HG02938 (cell line): ENCODE results near the gene ENPP6.
"Not testable (repeated sequence)": the region's sequence is repeated elsewhere in the genome, so short reads cannot be mapped to it uniquely, and the experiment has no call there.

ENCODE experiments used
- ATAC-seq: cut with Tn5 transposase; IDR thresholded peaks from one replicate; pipeline ENCODE4 v1.9.1; 2021; ENCODE audit warnings: mild to moderate bottlenecking, moderate library complexity; ENCODE audit not compliant: unreplicated experiment

Gene ENPP6

DNA sequence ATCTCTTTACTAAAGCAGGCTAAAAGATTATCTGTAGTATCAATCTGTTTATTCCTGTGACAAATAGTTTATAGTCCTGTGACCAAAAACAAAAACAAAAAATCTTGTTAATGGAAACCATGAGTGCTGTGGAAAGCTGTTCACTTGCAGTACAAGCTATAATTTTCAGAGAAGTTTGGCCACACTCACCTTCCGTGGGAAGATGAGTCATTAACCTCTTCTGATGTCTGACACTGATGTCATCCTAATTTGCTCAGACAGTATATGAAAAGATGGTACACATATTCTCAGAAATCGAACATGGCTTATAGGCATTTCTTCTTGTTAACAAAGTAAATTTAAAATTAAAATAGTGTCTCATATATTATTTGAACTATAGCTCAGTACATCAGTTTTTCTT lies 19.9 kb upstream of the ENPP6 start:
- ATAC-seq, result no peak

DNA sequence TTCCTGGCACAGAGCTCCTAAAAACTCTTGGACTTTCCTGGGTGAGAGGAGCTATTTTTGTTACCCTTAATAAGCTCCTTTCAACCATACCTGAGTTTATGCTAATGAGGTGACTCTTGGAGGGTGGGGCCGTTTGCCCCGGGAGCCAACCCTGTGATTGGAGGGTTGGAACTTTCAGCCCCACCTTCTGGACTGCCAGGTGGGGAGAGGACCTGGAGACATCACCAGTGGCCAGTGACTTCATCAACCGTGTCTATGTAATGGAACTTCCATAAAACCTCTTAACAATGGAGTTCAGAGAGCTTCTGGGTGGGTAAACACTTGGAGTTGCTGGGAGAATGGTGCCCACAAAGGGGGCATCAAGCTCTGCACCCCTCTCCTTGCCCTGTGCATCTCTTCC lies 17.9 kb upstream of the ENPP6 start:
- ATAC-seq, result no peak

DNA sequence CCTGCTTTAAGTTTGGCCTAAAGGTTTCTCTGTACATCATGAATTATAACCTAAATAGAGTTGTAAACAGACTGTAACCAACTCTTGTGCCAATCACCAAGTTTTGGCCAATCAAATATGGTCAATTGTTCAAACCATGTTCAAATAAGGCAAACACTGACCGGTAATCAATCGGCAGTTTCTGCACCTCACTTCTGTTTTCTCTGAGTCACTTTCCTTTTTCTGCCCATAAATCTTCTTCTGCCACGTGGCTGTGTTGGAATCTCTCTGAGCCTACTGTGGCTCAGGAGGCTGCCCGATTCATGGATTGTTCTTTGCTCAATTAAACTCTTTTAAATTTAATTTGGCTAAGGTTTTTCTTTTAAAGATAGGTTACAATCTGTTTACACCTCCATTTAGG lies 16.5 kb upstream of the ENPP6 start:
- ATAC-seq, result no peak

- no peak for ATAC-seq
Observed at GRCh38 chr4:184232975-184233374, 15.3 kb upstream of the ENPP6 start.

- ATAC-seq, result no peak
Observed at GRCh38 chr4:184232202-184232601, 14.5 kb upstream of the ENPP6 start.

DNA sequence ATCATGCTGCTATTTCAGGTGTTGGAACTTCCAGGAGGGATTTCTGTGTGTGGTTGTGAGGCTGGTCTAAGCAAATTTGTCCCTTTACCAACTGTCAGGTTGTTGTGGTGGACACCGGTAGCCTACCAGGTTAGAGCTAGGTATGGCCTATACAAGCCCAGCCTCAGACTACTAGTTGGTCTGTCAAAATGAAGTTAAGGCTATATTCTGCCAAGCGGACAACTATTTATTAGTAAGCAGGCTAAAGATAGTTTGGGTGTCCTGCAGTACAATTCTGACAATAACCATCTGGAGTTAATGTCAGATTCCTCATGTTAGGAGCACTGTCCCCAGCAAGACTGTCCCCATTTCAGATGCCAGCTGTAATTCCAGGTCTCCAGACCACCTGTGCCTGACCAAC lies 13.9 kb upstream of the ENPP6 start:
- ATAC-seq, result no peak

DNA sequence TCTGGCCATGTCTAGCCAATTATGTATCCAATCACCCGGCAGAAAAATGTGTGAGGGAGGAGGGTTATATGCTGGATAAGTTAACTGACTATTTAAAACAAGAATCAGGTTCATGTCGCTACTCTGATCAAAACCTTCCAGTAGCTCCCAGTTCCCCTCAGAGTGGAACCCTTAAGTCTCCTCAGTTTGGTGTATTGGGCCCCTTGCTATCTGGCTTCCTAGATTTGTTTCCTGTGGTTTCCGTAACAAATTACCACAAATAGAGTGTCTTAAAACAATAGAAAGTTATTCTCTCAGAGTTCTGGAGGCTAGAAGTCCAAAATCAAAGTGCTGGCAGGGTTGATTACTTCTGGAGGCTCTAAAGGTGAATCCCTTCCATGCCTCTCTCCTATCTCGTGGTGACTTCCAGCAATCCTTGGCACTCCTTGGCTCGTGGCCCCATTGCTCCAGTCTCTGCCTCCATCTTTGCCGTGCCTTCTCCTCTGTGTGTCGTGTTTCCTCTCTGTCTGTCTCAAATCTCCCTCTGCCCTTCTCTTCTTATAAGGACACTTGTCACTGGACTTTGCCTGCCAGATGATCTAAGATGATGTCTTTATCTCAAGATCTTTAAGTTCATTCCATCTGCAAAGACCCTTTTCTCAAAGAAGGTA lies 10.5 kb upstream of the ENPP6 start:
- ATAC-seq, result no peak

DNA sequence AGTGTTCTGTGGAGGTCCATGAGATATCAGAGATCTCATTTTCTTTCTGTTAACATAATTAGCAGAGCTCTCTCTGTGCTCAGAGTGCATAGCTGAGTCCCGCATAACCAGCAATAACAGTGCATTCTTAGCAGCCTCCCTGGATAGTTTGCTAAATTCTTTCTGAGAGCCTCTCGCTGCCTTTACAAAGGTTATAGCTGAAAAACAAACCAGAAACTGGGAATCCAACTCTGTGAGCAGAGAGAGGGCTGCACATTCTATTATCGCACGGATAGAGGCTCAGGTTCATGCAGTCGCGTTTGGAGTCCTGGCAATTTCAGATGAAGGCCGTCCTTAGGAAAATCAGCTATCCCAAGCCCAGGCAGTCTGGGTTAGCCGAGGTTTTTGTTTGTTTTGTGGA lies 1.2 kb downstream of the ENPP6 start:
- no peak for ATAC-seq

DNA sequence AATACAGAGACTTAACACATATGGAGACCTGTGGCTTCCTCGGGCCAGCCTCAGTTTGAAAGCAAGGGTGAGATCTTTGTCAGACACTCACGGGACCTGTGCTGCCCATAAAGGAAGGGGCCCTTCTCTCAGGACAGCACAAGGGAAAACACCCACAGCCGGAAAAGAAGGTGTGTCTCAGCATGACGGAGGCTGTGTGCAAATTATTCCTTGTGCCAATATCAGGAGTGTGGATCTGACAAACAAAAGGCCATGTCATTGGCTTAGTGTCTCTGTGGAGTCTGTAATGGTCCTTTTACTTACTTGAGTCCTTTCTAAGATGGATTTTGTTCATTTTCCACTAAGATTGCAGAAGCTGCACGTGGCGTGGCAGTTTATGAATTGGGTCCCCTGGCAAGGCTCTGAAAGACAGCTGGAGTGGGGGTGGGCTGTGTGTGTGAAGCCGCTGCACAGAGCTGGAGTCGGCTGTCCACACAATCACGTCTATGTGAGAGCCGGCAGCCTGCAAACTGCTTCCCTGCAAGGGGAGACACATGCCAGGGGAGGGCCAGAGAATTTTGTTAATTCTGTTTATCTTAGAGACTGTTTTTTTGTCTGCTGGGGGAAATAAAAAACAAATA lies 1.9 kb downstream of the ENPP6 start:
- no peak for ATAC-seq

DNA sequence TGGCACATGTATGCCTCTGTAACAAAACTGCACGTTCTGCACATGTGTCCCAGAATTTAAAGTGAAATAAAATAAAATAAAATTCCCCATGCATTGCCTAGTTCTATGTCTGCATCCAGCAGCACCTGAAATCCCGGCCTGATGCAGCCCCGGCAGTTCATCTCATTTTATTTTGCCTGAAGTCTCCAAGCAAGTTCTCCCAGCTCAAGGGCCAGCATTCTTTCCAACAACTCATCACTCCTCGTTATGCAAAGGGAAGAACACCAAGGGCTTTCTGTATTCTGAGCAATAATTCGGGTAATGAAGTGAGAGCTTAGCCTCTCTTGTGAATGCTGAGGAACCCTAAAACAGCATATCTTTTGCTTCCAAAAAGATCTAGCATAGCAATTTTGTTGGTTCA lies 2.7 kb downstream of the ENPP6 start:
- ATAC-seq, result no peak

- not testable (repeated sequence) for ATAC-seq
Observed at GRCh38 chr4:184207734-184208607, 9.7 kb downstream of the ENPP6 start.

DNA sequence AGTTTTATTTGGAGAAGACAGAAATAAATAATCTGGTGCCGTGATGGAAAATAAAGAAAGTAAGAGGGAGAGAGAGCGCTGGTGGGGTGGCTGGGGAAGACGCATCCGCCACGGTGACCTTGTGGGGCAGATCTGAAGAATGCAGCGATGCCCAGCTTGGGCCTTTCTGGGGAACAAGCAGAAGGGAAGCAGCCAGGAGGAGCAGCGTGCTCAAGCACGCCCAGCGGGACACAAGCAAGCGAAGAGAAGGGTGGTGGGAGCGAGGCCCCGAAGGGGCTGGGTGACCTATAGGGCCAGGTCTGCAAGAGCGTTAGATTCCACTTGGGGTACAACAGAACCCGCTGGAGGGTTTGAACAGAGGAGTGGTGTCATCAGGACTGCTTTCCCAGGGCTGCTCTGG lies 12.4 kb downstream of the ENPP6 start:
- ATAC-seq, result no peak

DNA sequence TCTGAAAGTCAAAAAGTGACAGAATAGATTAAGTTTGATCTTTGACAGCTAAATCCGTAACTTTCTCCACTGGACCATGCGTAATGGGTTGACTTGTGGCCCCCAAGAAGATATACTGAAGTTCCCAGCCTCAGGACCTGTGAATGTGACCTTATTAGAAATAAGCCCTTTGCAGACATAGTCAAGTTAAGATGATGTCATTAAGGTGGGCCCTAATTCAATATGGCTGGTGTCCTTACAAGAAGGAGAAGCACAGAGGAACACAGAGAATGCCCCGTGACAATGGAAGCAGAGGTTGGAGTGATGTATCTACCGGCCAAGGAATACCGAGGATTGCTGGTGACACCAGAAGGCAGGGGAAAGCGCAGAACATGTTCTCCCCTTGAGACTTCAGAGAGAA lies 14.4 kb downstream of the ENPP6 start:
- no peak for ATAC-seq

DNA sequence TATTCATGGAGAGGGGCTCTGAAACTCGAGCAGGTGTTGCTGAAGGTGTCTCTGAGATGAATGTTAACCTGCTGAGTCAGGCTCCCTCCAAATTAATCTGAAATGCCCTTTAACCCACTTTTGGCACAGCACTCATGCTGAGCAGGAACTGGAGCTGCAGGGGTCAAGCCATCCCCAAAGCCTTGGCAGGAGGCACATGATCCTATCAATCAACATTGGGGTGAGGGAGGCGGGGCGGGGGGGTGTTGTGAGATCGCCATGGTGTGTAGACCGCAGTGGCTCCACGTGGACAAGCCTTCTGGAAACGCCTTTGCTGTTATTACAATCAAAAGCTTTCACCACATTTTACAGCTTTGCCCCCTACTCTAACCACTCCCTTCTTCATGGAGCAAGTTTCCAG lies 16.5 kb downstream of the ENPP6 start:
- no peak for ATAC-seq

DNA sequence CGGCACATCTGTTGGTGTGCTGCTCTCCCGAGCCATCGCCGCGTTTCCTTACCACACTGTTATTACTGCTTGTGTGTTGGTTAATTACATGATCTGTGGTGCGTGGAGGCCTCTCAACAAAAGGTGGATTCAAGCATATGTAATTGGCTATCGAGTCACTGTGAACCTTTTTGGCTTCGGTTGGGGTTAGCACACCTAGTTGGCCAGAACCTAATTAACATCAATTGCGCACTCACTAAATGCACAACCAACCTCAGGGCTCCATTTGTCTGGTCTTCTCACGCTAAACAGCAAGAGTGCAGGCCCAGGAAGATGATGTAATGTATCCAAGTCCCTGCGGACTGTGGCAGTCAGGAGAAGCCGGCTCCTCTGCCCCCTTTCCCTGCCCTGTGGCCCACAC lies 17.4 kb downstream of the ENPP6 start:
- no peak for ATAC-seq

GRCh38 chr4:184199780-184200179 lies 17.9 kb downstream of the ENPP6 start:
- ATAC-seq, result no peak

DNA sequence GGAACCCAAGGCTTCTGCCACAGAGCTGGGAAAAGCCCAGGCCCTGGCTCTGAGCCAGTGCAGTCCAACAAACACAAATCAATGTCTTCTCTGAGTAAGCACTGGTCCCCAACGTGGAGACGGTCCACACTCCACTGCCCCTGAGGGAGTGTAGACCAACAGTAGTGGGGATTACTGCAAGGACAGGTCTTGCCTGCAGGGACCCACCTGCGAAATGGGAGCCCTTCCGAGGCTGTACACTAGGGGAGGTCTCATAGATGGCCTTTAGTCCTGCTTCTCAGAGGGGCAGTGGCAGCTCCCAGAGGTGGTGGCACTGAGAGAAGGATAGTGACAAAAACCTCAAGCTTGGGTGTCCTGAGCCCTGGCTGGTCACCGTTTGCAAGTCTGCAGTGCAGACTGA lies 19.5 kb downstream of the ENPP6 start:
- no peak for ATAC-seq

DNA sequence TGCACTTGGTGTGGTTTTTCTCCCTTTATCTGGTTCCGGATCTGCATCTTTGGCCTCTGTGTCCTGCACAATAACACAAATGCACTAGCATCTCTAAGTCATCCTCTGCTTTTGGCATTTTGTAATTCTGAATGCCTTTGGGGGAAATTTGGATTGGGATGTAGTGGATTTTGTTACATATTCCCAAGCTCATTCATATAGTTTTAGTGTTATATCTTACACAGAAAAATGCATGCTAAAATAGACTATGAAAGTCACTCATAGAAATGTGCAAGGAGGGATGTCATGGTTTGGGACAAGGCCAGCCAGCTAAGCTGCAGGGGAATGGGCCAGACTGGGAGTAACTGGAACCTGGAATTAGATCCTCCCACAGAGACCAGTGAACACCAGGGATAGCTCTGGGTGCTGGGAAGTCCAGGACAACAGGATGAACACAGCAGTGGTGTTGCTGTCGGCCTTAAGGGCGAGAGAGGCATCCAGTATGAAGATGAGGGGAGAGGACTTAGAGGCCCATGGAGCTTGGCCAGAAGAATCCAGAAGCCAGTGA lies 20.1 kb downstream of the ENPP6 start:
- no peak for ATAC-seq

DNA sequence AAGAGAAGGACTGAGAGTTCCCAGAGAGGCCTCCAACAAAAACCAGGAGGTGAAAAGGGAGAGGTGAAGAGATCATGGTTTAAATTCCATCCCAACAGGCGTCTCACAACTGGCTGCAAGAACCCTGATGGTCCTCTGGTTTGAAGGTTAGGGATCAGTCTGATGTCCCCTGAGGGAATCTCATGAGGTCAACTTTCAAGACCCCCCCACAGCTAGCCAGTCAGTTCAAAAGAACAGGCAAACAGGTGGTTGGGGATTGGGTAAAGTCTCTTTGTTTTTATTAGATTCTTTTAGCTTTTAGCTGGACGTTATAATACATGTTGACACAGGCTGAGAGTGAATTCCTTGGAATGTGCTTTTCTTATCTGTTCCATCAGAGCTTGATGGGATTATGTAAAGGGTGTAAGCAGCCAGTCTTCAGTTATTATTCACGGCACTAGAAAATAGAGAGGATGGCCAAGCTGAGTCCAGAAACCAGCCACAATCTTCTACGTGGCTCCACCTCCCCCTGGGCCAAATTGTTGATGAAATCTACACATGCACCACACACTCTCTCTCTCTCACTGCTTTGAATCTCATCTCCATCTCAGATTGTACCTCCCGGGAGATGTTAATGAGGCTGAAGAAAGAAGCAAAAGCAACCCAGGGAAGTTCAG lies 20.8 kb downstream of the ENPP6 start:
- no peak for ATAC-seq

GRCh38 chr4:184193556-184194525 lies 23.8 kb downstream of the ENPP6 start:
- no peak for ATAC-seq
